Globus pallidus (tissue), 1 donor: ENCODE measurements around the gene IQSEC1.

Experiments used
- DNase-seq: peaks from one replicate; pipeline ENCODE4 v3.0.0-alpha.2; 2015; ENCODE audit warnings: low spot score

Gene IQSEC1

DNA sequence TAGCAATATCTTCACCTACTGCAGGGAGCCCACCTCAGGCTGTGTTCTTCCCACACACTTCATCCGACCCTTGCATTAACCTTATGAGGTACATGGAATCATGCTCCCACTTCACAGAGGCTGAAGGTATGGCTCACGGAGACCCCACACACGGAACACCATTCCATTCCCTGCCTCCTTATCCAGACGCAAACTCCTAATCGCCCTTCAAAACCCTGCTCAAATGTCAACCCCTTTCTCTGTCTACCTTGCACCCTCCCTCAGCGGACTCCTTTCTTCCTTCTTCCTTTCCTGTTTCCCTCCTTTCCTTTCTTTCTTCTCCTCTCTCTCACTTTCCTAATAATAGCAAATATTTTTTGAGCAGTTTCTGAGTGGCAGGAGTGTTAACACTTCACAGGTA, 23.8 kb downstream of the IQSEC1 start:
- no peak for DNase-seq

DNA sequence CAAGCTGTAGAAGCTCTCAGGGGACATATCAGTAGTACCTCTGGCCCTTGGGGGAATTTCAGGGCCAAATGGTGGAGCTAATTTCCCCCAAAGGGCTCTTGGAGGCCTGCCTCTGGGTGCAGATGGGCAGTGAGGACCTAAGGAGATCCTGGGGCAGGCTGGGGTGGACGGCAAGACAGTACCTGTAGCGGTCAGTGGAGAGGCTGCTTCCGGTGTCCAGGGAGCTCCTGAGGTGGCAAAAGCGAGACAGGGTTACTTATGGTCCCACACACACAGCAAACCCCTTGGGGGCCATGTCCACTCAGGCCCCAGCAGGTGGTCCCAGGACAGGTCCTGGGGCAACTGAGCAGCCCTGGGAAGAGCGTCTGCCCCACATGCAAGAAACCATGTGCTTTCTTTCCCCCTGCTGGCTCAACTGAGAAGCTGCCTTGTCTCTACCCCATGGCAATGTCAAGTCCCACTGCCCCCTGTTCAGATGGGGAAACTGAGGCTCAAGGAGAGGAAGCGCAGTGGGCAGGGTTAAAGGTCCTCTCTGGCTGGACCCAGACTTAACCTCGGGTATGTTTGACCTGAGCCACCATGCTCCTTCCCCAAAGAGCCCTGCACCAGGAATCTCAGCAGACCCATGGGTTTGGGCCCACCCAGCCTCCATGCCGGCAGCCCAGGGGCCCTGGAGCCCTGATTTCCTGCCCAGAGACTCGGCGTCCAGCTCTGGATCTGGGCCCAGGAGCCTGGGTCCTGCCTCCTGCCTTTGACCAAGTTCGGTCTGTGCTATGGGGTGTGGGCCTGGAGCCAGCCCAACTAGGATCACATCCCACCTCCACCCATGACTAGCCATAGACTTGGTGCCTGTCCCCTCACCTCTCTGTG, 25.7 kb downstream of the IQSEC1 start:
- no peak for DNase-seq

- DNase-seq: no peak
Measured at GRCh38 chr3:13046569-13047274, 26.5 kb downstream of the IQSEC1 start.

DNA sequence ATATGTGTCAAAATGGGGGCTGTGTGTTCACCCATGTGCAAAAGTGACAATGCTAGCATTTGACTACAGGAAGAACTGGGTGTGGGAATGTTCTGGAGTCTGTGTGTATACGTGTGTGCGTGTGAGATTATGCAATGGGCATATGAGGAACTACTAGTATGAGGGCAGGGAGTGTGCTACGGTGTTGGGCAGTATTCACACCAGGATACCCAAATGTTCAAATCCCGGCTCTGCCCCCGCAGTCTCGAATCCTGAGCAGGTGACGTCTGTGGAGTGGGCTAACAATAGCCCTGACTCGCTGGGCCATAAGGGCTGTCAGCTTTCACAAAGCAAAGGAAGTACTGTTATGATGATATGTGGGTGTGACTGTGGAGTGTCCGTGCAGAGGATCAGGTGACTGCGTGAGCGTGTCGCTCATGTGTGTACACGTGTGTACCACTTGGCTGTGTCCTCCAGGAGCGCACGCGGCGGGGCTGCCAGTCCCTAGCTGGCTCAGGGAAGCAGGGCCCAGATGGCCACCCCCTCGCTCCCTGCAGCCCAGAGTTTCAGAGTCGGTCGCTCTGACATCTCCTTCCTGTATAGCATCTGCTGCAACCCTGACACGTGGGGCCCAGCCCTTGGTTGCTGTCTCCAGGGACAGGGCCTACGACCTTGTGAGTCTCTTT, 27.2 kb downstream of the IQSEC1 start:
- DNase-seq: no peak

- DNase-seq: no peak
Measured at GRCh38 chr3:13045241-13045903, 27.9 kb downstream of the IQSEC1 start.

DNA sequence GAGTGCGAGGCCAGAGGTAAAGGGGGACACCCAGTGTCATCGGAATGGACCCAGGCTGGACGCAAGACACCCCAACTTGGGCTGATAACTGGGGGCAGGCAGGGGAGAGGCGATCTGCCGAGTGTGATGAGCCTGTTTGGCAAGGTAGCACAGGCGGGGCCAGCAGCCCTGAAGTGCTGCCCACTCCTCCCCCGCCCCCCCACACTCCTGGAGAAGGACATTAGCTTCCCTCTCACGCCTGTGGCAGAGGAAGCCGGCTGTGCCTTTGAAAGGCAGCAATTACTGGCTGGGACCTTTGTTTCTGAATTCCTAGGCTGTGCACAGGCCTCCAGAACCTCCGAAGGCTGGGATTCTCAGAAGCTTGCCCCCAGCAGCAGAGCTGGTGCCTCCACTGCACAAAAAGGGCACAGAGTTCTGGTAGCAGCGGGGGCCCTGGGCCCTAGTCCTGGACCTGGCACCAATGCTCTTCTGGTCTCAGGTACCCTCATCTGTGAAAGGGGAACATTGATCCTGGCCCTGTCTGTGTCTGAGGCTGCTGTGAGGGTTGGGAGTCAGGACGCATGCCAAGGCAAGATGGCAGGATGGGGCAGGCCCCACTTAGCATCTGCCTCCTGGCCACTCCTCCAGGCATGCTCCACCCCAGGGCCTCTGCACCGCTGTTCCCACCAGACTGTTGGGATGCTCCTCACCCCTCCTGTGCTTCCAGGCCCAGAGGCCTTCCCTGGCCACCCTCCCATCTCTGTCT, 28.6 kb downstream of the IQSEC1 start:
- peak; percentile 55 for DNase-seq

- DNase-seq: no peak
Measured at GRCh38 chr3:13043656-13044055, 29.6 kb downstream of the IQSEC1 start.

DNA sequence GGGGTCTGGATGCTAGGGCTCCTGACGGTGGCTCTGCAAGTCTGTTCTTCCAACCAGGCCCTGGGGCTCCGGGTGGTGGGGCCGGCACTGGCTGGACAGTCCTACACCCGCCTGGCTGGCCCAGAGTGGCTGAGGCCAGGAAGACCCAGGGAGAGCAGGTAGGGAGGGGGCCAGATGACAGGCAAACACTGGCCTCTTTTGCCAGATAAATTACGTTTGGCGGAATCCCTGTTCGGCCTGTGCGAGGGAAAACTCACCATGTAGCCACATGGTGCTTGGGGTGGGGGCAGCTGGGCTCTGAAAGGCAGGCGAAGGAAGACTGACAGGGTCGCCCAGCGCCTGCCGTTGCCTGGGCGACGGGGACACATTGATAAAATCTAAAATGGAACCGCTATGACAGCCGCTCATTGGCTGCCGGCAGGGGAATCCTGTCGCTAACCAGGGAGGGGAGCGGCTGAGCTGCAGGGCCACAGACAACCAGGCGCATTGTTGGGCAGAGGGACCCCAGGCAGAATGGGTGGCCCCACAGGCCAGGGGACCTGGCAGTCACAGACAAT, 30.4 kb downstream of the IQSEC1 start:
- DNase-seq: no peak

DNA sequence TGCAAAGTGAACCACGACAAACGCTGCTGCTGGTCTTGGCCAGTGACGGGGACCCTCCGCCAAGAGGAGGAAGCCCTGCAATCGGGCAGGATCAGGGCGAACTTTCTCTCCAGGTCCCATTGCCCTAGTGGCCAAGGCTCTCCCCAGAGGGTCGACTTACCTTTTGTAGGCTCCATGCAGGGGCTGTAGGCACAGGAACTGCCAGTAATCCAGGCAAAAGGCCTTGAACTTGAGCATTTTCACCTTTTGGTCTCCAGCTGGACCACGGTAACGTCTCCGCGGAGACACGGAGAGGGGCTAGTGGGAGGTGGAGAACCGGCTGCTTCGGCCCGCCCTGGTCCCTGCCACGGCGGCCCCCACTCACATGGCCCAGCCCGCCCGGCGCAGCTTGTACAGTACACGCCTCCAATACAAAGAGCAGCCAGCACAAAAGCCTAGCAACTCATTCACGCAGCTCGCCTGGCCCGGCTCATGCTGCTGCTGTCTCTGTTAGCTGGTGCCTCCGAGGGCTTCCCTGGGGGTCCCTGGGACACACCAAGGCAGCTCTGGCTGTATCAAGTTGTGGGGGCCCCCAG, 31.0 kb downstream of the IQSEC1 start:
- DNase-seq: no peak

GRCh38 chr3:13041113-13041776, 32.0 kb downstream of the IQSEC1 start:
- DNase-seq: no peak

- no peak for DNase-seq
Measured at GRCh38 chr3:13040361-13041074, 32.7 kb downstream of the IQSEC1 start.

- DNase-seq: no peak
Measured at GRCh38 chr3:13039213-13039896, 33.9 kb downstream of the IQSEC1 start.

DNA sequence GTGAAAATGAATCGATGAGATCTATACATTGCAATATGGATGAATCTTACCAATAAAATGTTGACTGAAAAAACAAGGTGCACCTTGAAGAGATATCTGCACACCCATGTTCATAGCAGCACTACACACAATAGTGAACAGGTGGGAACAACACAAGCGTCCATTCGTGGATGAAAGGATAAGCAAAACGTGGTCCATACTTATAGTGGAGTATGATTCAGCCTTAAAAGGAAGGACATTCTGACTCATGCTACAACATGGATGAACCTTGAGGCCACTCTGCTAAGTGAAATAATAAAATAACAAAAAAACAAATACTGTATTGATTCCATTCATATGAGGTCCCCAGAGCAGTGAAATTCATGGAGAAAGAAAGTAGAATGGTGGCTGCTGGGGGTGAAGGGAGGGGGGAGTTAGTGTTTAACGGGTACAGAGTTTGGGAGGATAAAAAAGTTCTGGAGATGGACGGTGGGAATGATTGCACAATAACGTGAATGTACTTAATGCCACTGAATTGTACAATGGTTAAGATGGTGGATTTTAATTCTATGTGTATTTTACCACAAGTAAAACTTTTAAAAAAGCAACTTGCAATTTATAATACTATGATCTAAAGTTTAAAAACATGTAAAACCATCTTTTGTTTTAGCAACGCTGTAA, 35.6 kb downstream of the IQSEC1 start:
- DNase-seq: no peak

DNA sequence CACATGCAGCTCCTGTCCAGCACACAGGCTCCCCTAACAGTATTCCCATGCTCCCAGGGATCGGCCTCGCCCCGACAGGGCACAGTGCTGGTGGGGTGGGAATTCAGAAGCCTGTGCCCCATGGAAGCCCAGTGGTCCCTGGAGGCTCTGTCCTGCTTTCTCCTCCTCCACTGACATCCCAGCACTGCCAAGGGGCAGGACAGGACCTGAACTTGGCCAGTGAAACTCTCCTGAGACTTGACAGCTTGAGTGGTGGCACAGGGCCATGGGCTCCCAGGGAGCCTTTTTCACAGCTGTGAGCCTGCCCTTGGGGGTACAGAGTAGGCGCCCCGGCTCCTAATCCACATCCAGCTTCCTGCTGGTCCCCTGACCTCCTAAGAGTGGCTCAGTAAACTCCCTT, 38.4 kb downstream of the IQSEC1 start:
- no peak for DNase-seq

DNA sequence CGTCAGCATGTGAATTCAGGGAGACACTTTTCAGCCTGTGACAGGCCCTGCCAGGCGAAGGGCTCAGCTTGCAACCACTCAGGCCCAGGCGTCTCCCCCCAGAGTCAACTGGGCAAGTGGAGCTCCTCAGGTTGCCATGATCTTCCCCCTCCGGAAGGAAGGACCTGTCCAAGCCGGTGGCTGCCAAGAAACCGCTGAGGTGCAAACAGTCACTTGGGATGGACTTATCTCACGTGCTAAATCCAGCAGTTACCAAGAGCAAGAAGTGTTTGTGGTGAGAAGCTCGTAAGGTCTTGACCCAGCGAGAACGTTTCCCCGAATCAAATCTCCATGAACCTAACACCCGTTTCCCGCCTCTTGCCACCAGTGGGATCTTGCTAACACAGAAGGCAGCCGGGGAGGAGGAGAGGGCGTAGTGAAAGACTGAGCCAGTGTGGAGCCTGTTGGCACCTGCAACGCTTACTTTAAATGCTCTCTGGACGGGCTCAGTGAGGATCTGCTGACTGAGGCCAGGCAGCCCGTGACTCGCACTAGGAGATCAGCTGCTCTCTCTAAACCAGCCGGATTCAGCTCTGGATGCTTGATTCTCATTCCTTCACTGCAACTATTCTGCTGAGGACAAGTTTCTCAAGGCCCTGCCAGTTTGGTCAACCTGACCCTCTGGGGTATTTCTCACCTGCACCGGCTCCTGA, 39.0 kb downstream of the IQSEC1 start:
- DNase-seq: no peak

- no peak for DNase-seq
Measured at GRCh38 chr3:13032206-13032605, 41.0 kb downstream of the IQSEC1 start.

GRCh38 chr3:13031621-13032020, 41.6 kb downstream of the IQSEC1 start:
- DNase-seq: no peak

GRCh38 chr3:13030684-13031083, 42.5 kb downstream of the IQSEC1 start:
- no peak for DNase-seq
